B cell (primary cell): ENCODE measurements around the gene C17orf67.

Experiments
- CTCF ChIP-seq: fragments of 200-600 bp; IDR thresholded peaks from one replicate; pipeline ENCODE4 v1.8.0; 2022; ENCODE audit warnings: antibody characterized with exemption, mild to moderate bottlenecking
- EZH2 ChIP-seq: IDR thresholded peaks from 2 replicates; pipeline ENCODE4 v1.6.1; 2012; ENCODE audit warnings: borderline replicate concordance, low read depth, mild to moderate bottlenecking, moderate library complexity, low read length; ENCODE audit not compliant: insufficient read depth, poor library complexity, severe bottlenecking

GRCh38 chr17:56863974-56864373 is 30.3 kb upstream of the C17orf67 start:
- no peak for TF ChIP-seq CTCF
- no peak for TF ChIP-seq EZH2
